RWPE2 (cell line): ENCODE data around the gene HOTAIR.

Experiments used
- ATAC-seq: fragments of 200-7000 bp; cut with Tn5 transposase; 3 replicates; pipeline ENCODE4 v1.9.1; 2021; ENCODE audit warnings: low read depth
- DNase-seq: peaks from one replicate; pipeline ENCODE4 v3.0.0-alpha.2; 2020; ENCODE audit warnings: low spot score
- H3K27ac ChIP-seq: fragments of 450-650 bp; 2 replicates; pipeline ENCODE4 v1.5.1; 2017; ENCODE audit warnings: mild to moderate bottlenecking; ENCODE audit not compliant: poor library complexity, severe bottlenecking
- H3K27me3 ChIP-seq: fragments of 250-450 bp; sonication (Bioruptor Pico); 2 replicates; pipeline ENCODE4 v1.5.1; 2021; ENCODE audit warnings: mild to moderate bottlenecking, moderate library complexity; ENCODE audit not compliant: insufficient read depth, poor library complexity, severe bottlenecking
- H3K36me3 ChIP-seq: fragments of 250-450 bp; sonication (Bioruptor Pico); 2 replicates; pipeline ENCODE4 v1.5.1; 2020; ENCODE audit warnings: low read depth, mild to moderate bottlenecking, moderate library complexity
- H3K4me1 ChIP-seq: fragments of 250-450 bp; sonication (Bioruptor Pico); 2 replicates; pipeline ENCODE4 v1.5.1; 2021; ENCODE audit warnings: mild to moderate bottlenecking, moderate library complexity; ENCODE audit not compliant: insufficient read depth, poor library complexity, severe bottlenecking
- H3K4me3 ChIP-seq: fragments of 250-450 bp; sonication (Bioruptor Pico); 2 replicates; pipeline ENCODE4 v1.5.1; 2021; ENCODE audit warnings: mild to moderate bottlenecking, moderate library complexity; ENCODE audit not compliant: severe bottlenecking
- H3K9me3 ChIP-seq: fragments of 250-450 bp; sonication (Bioruptor Pico); 2 replicates; pipeline ENCODE4 v1.5.1; 2021; ENCODE audit warnings: mild to moderate bottlenecking, moderate library complexity; ENCODE audit not compliant: severe bottlenecking
- CTCF ChIP-seq: fragments of 450-650 bp; IDR thresholded peaks from one replicate; pipeline ENCODE4 v1.5.1; 2017; ENCODE audit warnings: mild to moderate bottlenecking, moderate library complexity; ENCODE audit not compliant: poor library complexity, severe bottlenecking

The HOTAIR gene

GRCh38 chr12:54004841-54005530 lies 30.2 kb upstream of the HOTAIR start:
- H3K27ac ChIP-seq: no peak overlapping the region
- H3K27me3 ChIP-seq: peaks cover 87% of the 10 kb centered on the region
- no peaks in the 10 kb centered on the region for H3K9me3 ChIP-seq
- no peak for ATAC-seq
- no peaks in the 10 kb centered on the region for H3K36me3 ChIP-seq
- H3K4me1 ChIP-seq: no peaks in the 10 kb centered on the region
- DNase-seq: no peak
- no peak overlapping the region for H3K4me3 ChIP-seq
- no peak for TF ChIP-seq CTCF

- Histone ChIP-seq H3K27ac (no peak overlapping the region), H3K4me3 (no peak overlapping the region), H3K4me1 (no peaks in the 10 kb centered on the region), H3K27me3 (peaks cover 86% of the 10 kb centered on the region), H3K36me3 (no peaks in the 10 kb centered on the region), H3K9me3 (no peaks in the 10 kb centered on the region)
- peak; percentile 20 for TF ChIP-seq CTCF
- DNase-seq (no peak), ATAC-seq (no peak)
Measured at GRCh38 chr12:54004063-54004840, 29.5 kb upstream of the HOTAIR start.

DNA sequence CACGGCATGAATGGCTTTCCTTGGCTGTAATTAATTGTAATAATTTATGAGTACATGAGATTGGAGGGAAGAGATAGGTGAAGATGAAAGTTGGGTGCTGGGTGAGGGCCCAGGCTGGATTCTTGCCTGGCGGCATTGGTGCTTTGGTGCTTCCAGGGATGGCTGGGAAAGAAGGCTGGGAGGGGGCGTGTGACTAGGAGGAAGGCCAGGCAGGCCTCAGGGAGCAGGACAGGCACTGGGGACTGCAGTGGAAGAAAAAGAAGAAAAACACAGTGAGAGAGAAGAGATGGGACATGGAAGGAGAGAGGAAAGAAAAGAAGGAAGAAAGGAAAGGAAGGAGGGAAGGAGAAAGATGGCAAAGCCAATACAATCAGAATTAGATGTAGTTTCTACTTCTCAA lies 28.9 kb upstream of the HOTAIR start:
- Histone ChIP-seq H3K36me3 (no peaks in the 10 kb centered on the region), H3K4me3 (no peak overlapping the region), H3K27me3 (peaks cover 88% of the 10 kb centered on the region), H3K4me1 (no peaks in the 10 kb centered on the region), H3K27ac (no peak overlapping the region), H3K9me3 (no peaks in the 10 kb centered on the region)
- DNase-seq (no peak), ATAC-seq (no peak)
- no peak for TF ChIP-seq CTCF

DNA sequence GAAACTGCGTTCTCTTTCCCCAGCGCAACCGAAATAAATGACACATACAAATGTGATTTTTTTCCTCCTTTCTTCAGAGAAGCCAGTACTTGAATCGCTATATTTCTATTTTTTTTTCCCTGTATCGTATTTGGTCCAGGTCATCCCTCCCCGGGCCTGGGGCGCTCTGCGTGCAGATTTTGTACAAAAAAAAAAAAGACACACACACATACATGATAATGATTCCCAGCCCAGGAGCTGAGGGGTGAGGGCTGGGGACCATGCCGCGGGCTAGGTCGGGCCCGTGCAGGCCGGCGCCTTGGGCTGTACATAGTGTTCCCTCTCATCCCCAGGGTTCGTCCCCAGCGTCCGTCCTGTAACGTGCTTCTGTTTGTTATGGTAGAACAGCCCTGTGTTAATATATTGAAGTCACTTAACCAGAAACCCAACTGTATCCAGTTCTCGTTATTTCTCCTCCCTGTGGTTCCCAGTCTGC lies 28.2 kb upstream of the HOTAIR start:
- no peak for TF ChIP-seq CTCF
- H3K9me3 ChIP-seq: no peaks in the 10 kb centered on the region
- no peaks in the 10 kb centered on the region for H3K36me3 ChIP-seq
- no peaks in the 10 kb centered on the region for H3K4me1 ChIP-seq
- DNase-seq: no peak
- no peak overlapping the region for H3K27ac ChIP-seq
- H3K4me3 ChIP-seq: no peak overlapping the region
- peaks cover 90% of the 10 kb centered on the region for H3K27me3 ChIP-seq
- ATAC-seq: no peak
